ENCODE data around the gene FOXN4. TPM values are rescaled to one million over a fixed set of nuclear protein-coding genes. Genes with fewer than 3 reads are reported as not detected.

Gene FOXN4
- total RNA-seq, 1 donor from 2014 or later = not detected

- Histone ChIP-seq H3K27me3 (no peaks in the 10 kb centered on the region), H3K36me3 (no peaks in the 10 kb centered on the region), H3K4me3 (no peak overlapping the region), H3K4me1 (no peaks in the 10 kb centered on the region), H3K9me3 (no peaks in the 10 kb centered on the region), H3K27ac (no peak overlapping the region)
- DNase-seq (ENCODE audit: low spot score in 2 of 2) = no peak
- no peak for TF ChIP-seq CTCF (IDR thresholded peaks at IDR 0.05)
- intact Hi-C loops (cut with DNase I) = no loop called here
Observed at GRCh38 chr12:109279525-109279924, 29.6 kb downstream of the FOXN4 start.

- H3K4me3 ChIP-seq = no peak overlapping the region
- H3K27ac ChIP-seq = no peak overlapping the region
- no peak for TF ChIP-seq CTCF (IDR thresholded peaks at IDR 0.05)
- no peaks in the 10 kb centered on the region for H3K4me1 ChIP-seq
- intact Hi-C loops (cut with DNase I) = no loop called here
- no peaks in the 10 kb centered on the region for H3K9me3 ChIP-seq
- no peak for DNase-seq (ENCODE audit: low spot score in 2 of 2)
- no peaks in the 10 kb centered on the region for H3K36me3 ChIP-seq
- no peaks in the 10 kb centered on the region for H3K27me3 ChIP-seq
Observed at GRCh38 chr12:109278912-109279311, 30.2 kb downstream of the FOXN4 start.

- Histone ChIP-seq H3K4me3 (no peak overlapping the region), H3K9me3 (no peaks in the 10 kb centered on the region), H3K4me1 (no peaks in the 10 kb centered on the region), H3K27me3 (no peaks in the 10 kb centered on the region), H3K27ac (no peak overlapping the region), H3K36me3 (no peaks in the 10 kb centered on the region)
- no peak for TF ChIP-seq CTCF (IDR thresholded peaks at IDR 0.05)
- DNase-seq (ENCODE audit: low spot score in 2 of 2) = no peak
- intact Hi-C loops (cut with DNase I) = no loop called here
Observed at GRCh38 chr12:109277899-109278762, 31.0 kb downstream of the FOXN4 start.

- TF ChIP-seq CTCF (IDR thresholded peaks at IDR 0.05) = no peak
- intact Hi-C loops (cut with DNase I) = no loop called here
Observed at GRCh38 chr12:109277255-109277898, 31.7 kb downstream of the FOXN4 start.

GRCh38 chr12:109276160-109276559 is 32.9 kb downstream of the FOXN4 start:
- TF ChIP-seq CTCF (IDR thresholded peaks at IDR 0.05) = no peak
- Histone ChIP-seq H3K27me3 (no peaks in the 10 kb centered on the region), H3K36me3 (no peaks in the 10 kb centered on the region), H3K4me1 (no peaks in the 10 kb centered on the region), H3K9me3 (no peaks in the 10 kb centered on the region), H3K4me3 (no peak overlapping the region), H3K27ac (no peak overlapping the region)
- intact Hi-C loops (cut with DNase I) = no loop called here
- no peak for DNase-seq (ENCODE audit: low spot score in 2 of 2)

More at GRCh38 chr12:109277255-109277898, 31.7 kb downstream of the FOXN4 start:
- Histone ChIP-seq H3K27ac (no peak overlapping the region), H3K4me3 (no peak overlapping the region), H3K4me1 (no peaks in the 10 kb centered on the region), H3K9me3 (no peaks in the 10 kb centered on the region), H3K27me3 (no peaks in the 10 kb centered on the region), H3K36me3 (no peaks in the 10 kb centered on the region)
- DNase-seq (ENCODE audit: low spot score in 2 of 2) = no peak
